Sciatic nerve (tissue), 2 donors: ENCODE data around the gene FOXG1. TPM values are rescaled to one million over a fixed set of nuclear protein-coding genes. Genes with fewer than 3 reads are reported as not detected.

ENCODE experiments used
- ATAC-seq: fragments of 200-7000 bp; cut with Tn5 transposase; one replicate; pipeline ENCODE4 v1.9.1; 2020; ENCODE audit warnings: mild to moderate bottlenecking, moderate library complexity
- DNase-seq: peaks from one replicate; pipeline ENCODE4 v3.0.0-alpha.2; 2020; ENCODE audit warnings: low spot score
- intact Hi-C: fragments of 100-400 bp; cut with DNase I; formaldehyde crosslinking; loops from one replicate; pipeline ENCODE4 v1.14.2; 2022
- total RNA-seq: library from RNA; stranded (reverse); fragmentation: NEBNext Ultra II Directional; extraction: Animal tissue kit (Norgen Biotek cat#: 25700); gene quantifications from one replicate; pipeline ENCODE4 v1.2.1, GENCODE V29; 2021
- donor health status: DM: no; HTN: no; CAD: no.
- donor health status: DM: no; HTN: no; CAD: no.

Gene FOXG1
- total RNA-seq, 1 donor from 2014 or later, result 0.09 TPM

DNA sequence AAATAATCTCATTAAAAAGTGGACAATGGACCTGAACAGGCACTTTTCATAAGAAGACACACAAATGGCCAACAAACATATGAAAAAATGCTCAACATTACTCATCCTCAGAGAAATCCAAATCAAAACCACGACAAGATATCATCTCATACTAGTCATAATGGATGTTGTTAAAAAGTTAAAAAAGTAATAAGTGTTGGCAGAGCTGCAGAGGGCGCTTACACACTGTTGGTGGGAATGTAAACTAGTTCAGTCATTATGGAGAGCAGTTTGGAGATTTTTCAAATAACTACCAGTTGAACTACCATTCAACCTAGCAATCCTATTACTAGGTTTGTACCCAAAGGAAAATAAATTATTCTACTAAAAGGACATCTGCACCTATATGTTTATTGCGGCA is 47.2 kb downstream of the FOXG1 start:
- no peak for ATAC-seq
- no peak for DNase-seq
- intact Hi-C loops, result no loop called here
